ENCODE measurements around the gene RASAL1. TPM values are rescaled to one million over a fixed set of nuclear protein-coding genes. Genes with fewer than 3 reads are reported as not detected.

Gene RASAL1
- total and polyA plus RNA-seq, 2 experiments from 2014 or later = 2.7 to 8.2 TPM

- no peak for ATAC-seq
Measured at GRCh38 chr12:113050795-113051194, 84.8 kb downstream of the RASAL1 start.

More at GRCh38 chr12:113050795-113051194, 84.8 kb downstream of the RASAL1 start:
- Mint-ChIP-seq H3K27ac (no peak overlapping the region), H3K27me3 (ENCODE audit: insufficient read depth, low read depth, poor library complexity) (peaks cover 19% of the 10 kb centered on the region), H3K9me3 (no peaks in the 10 kb centered on the region), H3K4me3 (no peak overlapping the region), H3K4me1 (no peaks in the 10 kb centered on the region; the same call in 1 of the 3 replicates), H3K36me3 (ENCODE audit: low read depth) (no peaks in the 10 kb centered on the region)
- 0 out of 2 replicates have a peak, but pooled peaks cover 2% of the 10 kb centered on the region for H4K20me1 ChIP-seq (replicated peaks; ENCODE audit: insufficient read depth)
- TF ChIP-seq EZH2 (IDR thresholded peaks at IDR 0.05; ENCODE audit: low read depth, unreplicated experiment) (no peak), POLR2AphosphoS5 (IDR thresholded peaks at IDR 0.05; ENCODE audit: low read depth) (no peak), CREB1 (CRISPR knock-in tag; IDR thresholded peaks at IDR 0.05; ENCODE audit: low read depth) (no peak), ZNF331 (CRISPR knock-in tag; IDR thresholded peaks at IDR 0.05; ENCODE audit: low read depth) (no peak), CTCF (conservative IDR thresholded peaks at IDR 0.05; ENCODE audit: low read depth in 2 of 2) (no peak), EZH2phosphoT487 (IDR thresholded peaks at IDR 0.05; ENCODE audit: unreplicated experiment) (no peak), JUNB (IDR thresholded peaks at IDR 0.05; ENCODE audit: unreplicated experiment) (no peak), ZNF462 (CRISPR knock-in tag; IDR thresholded peaks at IDR 0.05) (no peak), REST (IDR thresholded peaks at IDR 0.05; ENCODE audit: unreplicated experiment) (no peak), ETS1 (IDR thresholded peaks at IDR 0.05) (no peak), ZNF114 (CRISPR knock-in tag; IDR thresholded peaks at IDR 0.05) (no peak), STAT1 (IDR thresholded peaks at IDR 0.05; ENCODE audit: unreplicated experiment) (no peak), NANOG (IDR thresholded peaks at IDR 0.05; ENCODE audit: borderline replicate concordance) (no peak)
- DNase-seq (ENCODE audit: low spot score) = no peak
- no peaks in the 10 kb centered on the region for H3K79me2 ChIP-seq (replicated peaks; ENCODE audit: insufficient read depth)
- H2AFZ ChIP-seq = no peak overlapping the region
- H3K27me3 ChIP-seq (ENCODE audit: insufficient read depth) = peaks cover 14% of the 10 kb centered on the region
- H3K9me2 ChIP-seq (ENCODE audit: insufficient read depth) = no peaks in the 10 kb centered on the region
- H3K4me3 ChIP-seq = no peak overlapping the region
- no peak overlapping the region for H3K4me2 ChIP-seq
- no peaks in the 10 kb centered on the region for H3F3A ChIP-seq (replicated peaks; ENCODE audit: low read depth)
- no peaks in the 10 kb centered on the region for H3K36me3 ChIP-seq (ENCODE audit: insufficient read depth)
- no peak overlapping the region for H3K27ac ChIP-seq (ENCODE audit: low read depth)
- no peaks in the 10 kb centered on the region for H3K4me1 ChIP-seq (ENCODE audit: insufficient read depth)

Data from GM23338 (cell line).